ENCODE data around the gene TRAF5.

TRAF5 gene

DNA sequence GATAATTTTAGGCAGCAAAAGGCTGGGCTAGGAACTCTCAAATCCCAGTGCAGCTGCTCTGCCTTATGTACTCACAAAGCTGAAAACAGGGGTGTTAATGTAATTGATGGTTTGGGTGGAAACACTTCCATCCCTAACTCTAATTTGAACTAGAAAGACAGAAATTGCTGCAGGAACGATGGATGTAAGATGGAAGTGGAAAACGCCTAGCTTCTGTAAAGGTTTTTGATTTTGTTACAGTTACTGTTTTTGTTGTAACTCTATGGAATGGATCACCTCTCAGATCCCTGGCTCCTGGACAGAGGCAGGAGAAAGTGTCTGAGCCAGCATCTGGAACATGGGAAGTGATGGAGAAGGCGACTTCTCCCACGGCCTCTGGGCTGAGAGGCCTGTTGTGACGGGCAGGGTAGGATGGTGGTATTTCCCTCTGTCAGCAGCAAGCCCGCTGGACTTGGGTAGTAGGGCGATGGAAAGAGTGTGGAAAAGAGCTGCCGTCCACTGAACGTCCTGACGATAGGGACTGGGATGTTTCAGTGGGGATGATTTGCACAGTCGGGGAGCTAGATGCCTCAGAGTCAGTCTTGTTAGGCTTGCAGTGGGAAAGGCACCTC lies 1.6 kb downstream of the TRAF5 start:
- no peak for DNase-seq

DNA sequence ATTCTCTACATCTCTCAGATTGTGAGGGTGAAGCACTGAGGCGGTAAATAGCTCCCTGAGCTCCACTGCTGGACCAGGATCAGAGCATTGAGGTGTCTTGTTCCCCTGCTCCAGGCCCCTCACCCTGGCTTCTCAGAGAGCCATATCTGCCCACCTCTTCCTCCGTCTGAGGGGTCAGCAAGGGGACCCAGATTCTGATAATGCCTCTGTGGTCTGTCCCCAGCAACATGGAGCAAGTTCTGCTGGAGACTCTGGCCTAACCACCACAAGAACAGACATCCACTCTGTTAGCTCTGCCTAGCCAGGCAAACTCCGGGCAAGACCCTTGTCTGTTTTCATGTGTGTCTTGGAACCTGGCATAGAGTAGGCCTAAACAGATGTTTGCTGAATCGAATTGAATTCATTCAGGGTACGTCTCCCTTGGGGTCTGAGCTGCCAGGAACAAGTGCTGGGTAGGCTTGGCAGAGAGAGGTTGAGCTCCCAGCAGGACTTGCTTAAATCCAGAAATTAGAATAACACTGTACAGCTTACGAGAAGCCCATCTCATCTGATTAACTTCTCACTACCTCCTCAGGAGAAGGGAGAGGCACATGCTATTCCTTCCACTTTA lies 2.3 kb downstream of the TRAF5 start:
- no peak for DNase-seq

DNA sequence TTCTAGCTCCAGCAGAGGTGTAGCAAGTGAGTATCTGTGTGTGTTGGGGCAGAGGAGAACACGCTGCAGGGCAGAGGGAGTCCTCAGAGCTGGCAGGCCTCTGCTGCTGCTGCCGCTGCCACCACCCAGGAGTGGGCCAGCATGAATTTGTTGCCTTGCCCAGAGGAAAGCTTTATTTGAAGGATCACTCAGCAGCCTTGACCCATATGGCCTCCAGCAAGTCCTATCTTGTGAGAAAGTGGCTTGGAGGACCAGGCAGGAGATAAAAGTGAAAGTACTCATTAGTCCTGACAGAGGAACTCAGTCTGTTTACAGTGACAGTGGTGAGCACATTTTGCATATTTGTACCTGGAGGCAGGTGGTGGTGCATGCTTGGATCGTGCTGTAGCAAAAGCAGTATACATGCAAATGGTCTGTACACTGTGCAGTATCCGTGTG lies 3.1 kb downstream of the TRAF5 start:
- no peak for DNase-seq

DNA sequence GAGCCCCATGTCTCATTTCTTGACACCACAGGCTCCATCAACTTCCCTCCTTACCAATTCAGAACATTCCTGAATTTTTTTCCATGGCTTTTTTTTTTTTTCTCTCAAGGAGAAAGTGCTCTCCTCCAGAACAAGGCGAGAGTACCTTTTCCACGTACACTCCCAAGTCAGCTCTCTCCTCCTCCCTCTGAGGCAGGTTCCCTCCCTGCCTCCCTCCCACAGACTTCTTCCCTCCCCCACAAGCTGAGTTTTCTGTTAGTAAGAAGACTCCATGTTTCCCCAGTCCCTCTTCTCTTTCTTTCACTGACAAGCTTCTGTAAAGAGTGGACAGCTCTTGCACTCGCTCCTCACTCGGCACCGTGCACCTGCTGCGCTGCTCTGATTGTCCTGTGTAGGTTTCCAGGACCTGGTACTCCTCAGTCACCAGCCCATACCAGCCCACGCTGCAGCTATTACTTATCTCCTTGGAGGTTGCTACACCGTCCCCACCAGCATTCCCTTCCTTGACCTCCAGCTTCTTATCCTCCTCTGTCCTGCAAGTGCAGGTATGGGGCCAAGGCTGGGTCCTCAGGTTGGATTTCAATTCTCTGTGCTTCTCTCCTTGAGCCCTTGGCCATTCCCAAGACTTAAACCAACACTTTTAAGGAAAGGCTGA lies 3.8 kb downstream of the TRAF5 start:
- DNase-seq: no peak

DNA sequence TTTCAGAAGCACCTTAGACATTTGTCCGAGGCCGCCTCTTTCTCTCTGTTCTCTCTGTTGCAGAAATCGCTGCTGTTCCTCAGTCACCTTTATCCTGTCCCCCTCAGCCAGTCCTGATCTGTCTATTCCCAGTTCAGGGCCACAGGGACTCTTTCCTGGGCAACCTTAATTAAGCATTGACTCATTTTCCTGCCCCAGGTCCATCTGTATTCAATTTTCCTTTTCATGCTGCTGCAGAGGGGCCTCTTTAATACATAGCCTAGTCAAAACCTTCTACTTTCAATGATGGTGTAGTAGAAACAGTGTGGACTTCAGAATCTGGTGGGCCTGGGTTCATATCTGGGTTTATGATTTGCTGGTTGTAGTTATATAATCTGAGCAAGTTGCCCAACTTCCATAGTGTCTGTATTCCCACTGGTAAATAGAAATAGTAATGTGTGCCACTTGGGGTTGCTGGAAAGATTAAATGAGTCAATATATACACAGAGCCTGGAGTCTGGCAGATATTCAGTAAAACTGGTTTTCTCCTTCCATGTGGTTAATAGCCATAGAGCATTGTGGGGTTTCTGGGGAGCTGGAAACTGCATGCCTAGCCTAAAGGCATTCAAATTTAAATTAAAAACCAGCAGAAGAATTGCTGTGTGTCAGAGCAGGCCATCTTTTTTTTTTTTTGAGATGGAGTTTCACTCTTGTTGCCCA lies 4.5 kb downstream of the TRAF5 start:
- no peak for DNase-seq

DNA sequence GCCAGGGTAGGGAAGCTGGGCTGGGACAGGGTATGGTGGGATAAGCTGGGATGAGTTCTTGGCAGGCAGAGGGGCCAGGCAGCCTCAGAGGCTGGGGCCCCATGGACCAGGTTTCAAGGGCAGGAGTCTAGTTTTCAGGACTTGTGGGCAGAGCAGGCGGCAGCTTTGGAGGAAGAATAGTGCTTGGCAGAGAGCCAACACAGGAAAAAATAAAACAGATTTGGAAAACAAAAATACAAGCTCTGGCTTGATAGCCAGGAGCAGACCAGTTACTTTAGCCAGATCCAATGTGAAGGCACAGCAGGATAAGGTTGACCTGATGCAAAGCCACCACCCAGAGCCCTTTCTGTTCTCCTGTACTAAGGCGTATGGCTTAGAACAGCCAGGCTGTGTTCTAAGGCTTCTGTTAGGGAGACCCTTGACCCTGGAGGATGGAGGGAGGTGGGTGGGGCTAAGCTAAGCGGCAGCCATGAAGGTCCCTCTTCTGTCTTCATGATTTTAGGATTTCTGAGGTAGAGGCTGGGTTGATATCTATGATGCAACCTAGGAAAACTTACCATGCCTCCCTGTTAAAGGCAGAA lies 5.5 kb downstream of the TRAF5 start:
- DNase-seq: no peak

DNA sequence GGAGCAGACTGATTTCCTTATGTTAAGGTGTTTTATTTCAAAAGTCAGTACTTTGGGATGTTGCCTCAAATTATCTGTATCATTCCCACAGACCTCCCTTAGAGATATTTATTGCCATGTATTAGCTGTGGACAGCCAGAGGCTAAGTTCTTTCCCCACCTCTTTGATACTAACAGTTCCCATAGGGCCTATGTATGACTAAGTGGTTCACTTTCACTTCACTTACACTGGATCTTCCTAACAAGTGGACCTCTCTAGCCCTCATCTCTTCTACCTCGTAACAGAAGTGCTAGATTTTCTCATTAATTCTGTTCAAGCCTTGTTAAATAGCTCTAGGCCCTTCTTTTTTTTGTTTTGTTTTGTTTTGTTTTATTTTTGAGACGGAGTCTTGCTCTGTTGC lies 6.2 kb downstream of the TRAF5 start:
- no peak for DNase-seq

DNA sequence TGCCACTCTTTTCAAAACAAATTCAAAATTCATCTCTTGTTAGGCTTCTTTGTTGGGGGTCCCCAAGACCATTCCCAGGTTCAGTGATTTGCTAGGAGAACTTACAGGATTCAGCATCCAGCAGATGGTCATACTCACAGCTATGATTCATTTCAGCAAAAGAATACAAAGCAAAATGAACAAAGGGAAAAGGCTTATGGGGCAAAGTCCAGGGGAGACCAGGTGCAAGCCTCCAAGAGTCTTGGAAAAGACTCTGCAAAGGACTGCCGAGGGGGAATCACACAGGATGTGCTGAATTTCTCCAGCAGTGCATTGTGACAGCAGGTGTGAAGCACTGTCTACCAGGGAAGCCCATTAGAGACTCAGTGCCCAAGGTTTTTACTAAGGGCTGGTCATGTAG lies 7.3 kb downstream of the TRAF5 start:
- no peak for DNase-seq

DNA sequence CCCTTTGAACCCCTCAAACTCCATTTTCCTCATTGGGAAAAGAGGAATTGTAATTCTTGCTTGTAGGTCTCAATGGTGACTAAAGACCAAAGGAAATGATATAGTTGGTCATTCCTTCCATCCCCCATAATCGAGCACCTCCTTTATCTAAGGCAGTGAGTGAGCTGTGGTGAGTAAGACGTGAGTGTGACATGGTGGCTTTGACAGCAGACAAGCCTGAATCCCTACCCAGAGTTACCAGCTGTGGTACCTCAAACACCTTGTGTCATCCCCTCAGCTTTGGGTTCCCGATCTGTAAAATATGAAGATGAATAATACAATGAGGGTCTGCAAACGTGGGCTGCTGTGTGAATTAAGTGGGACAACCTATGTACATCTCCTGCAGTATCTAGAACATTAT lies 8.4 kb downstream of the TRAF5 start:
- no peak for DNase-seq

DNA sequence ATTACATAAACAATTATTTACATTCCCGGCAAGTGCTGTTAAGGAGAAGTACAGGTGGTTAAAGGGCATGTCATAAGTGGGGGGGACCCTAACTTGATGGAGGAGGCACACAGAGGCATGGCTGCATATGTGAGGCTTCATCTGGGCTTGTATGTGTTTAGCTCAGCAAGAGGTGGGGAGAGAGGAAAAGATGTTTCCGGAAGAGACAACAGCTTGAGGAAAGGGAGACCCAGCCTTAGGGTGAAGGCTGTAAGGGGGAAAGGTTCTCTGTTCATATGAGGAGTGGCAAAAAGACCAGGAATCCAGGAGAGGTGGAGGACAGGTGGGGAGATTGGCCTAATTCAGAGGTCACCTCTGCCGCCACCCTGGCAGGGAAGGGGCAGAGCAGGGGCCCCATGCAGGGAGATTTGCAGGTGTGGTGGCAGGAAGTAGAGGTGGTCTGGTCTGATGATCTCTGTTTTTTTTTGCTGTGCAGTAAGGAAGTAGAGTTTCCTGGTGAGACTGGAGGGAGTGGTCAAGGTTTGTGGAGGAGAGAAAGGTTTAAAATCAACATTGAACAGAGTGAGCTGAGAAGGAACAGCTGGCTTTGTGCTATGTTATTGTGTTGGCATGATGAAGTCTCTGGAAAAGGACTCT lies 9.0 kb downstream of the TRAF5 start:
- no peak for DNase-seq

DNA sequence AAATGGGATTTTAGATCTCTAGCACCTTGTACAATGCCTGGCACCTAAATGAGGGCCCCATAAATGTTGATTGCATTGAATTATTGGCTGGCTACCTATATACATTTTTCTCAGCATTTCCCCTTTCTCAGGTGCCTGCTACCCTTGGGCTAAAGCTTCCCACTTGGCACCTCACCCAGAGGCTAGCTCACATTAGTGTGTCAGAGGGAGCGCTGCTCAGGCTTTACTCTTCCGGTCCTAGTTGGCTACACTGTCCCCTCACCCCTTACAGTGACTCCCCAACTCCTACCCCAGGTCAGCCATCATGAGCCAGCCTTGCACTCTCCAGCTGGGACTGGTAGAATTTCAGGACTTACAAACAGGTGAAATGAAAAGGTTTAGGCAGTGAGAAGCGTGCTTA lies 9.5 kb downstream of the TRAF5 start:
- DNase-seq: no peak

DNA sequence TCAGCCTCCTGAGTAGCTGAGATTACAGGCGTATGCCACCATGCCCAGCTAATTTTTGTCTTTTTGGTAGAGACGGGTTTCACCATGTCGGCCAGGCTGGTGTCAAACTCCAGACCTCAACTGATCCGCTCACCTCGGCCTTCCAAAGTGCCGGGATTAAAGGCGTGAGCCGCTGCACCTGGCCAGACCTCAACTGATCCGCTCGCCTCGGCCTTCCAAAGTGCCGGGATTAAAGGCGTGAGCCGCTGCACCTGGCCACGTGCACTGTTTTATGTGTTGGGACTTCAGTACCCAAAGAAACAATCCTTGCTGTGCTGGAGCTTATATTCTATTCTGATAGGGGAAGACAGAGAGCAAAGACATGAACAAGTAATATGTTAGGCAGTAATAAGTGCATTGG lies 10.1 kb downstream of the TRAF5 start:
- DNase-seq: no peak

DNA sequence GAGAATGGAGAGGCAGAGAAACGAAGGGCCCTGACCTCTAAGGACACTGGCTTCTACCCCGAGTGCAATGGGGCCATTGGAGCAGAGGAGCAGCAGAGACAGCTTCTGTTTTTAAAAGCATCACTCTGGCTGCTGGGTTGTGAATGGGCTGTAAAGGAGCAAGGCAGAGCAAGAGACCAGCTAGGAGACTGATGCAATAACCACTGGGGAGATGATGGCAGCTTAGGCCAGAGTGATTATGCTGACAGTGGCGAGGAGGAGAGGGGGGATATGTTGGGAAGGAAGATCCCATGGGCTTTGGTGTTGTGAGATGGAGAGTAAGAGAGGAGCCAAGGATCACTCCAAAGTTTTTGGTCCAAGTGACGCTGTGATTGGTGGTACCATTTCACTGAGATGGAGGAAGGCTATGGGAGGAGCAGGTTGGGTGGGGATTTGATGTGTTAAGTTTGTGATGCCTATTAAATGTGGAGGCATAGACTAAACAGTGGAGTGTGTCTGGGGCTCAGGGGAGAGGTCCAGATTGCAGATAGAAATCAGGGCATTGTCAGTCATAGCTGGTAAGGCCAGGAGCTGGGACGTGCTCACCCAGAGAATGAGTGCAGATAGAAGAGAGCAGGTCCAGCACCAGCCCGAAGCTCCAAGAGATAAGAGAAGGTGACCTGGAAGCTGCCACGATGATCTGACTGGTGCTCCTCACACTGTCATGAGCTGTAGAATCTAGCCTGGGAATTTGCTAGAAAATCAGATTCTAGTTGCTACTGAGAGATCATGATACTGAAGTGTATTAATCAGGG lies 11.0 kb downstream of the TRAF5 start:
- DNase-seq: no peak

DNA sequence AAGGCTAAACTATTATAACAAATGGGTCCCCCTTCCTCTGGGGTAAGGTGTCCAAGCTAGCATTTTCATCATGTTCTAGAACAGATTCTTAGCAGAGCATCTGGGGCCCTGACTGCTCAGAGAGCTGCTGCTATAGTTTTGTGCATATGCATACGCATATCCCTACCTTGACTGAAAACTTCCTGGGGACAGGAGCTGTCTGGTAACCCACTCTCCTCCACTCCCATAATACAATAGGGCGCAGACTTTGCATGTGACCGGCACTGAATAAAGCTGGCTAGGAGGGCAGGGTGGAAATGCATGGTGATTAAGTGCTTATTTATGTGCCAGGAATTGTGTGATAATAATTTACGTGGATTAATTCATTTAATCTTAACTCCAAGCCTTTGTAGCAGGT lies 11.6 kb downstream of the TRAF5 start:
- DNase-seq: no peak

DNA sequence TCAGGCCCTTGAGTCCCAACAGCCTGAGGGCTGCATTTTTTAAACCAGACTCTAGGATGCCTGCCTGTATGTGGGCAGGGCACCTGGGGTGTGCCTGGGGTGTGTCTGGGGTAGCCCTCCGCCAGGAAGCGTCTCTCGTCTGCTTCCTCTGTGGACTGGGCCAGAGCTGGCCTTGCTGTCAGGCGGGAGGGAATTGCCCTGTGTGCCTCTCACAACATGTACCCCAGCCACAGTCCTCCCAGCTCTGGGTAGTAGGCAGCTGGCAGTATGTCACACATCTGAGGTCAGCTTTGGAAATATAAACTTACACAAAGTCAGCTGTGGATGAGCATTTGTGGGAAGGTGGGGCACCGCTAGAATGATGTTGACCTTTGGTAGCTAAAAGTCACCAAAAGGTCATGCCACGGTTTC lies 13.0 kb downstream of the TRAF5 start:
- DNase-seq: no peak

DNA sequence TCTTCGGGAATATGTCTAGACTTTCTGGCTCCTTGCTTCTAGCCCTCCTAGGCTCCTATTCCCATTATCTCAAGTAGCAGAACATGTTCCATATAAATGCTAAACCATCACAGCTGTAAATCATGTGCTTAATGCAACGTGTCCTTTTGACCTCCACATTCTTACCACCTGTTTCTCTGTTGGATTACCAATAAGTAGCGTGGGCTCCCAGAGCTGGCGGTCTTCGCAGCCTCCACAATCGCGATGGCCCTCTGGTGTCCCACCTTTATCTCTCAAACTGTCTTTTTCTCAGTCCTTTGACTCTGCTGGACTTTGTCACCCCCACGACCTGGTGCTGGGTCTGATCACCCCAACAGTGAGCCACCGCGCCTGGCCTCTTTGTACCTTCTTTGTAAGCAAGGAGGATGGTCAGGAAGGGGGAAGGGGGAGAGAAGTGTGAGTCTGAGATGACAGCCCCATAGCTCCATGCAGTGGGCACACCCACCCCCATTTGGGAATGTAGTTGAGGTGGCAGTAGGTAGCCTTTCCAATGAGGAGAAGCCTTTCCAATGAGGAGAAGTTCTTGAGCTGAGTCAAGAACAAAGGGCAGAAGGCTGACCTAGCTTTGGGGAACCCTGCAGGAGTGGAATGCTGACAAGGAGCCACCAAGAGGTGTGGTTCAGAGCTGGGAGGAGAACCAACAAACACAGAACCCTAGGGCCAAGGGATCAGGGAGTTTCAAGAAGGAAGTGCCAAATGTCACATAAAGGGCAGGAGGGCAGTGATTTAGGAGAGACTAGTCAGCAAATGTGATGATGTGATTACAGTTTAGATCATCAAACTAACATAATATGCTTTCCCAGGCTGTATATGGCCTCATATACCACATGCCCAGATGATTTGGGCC lies 14.2 kb downstream of the TRAF5 start:
- DNase-seq: no peak

DNA sequence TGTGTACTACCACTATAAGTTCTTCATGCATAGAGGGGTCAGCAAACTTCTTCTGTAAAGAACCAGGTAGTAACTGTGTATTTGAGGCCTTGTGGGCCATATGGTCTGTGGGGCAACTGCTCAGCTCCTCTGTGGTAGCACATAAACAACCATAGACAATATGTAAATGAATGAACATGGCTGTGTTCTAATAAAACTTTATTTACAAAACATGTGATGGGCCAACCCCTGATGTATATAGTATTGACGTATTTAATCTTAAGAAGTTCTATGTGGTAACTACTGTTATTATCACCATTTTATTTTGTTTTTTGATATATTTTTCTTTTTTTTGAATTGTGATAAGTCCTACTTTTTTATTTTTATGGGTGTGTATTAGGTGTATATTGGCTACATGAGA lies 15.4 kb downstream of the TRAF5 start:
- DNase-seq: no peak

DNA sequence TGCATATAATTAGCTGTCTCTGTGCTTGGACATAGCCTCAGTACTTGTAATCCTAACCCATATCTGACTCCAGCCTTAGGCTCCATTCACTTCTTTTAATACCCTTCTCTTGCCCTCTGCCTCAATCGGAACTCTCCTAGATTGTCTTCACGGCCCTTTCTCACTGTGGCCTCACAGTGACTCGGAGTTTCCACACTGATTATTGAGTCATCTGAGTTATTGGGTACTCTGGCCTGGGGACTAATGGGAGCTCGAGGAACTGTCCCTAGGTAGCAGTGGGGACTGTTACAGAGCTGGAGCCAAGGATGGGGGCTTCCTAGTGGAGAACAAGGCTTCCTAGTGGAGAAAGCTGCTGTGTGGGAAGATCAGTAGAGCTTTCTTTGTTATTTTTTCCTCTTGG lies 17.0 kb downstream of the TRAF5 start:
- DNase-seq: no peak

DNA sequence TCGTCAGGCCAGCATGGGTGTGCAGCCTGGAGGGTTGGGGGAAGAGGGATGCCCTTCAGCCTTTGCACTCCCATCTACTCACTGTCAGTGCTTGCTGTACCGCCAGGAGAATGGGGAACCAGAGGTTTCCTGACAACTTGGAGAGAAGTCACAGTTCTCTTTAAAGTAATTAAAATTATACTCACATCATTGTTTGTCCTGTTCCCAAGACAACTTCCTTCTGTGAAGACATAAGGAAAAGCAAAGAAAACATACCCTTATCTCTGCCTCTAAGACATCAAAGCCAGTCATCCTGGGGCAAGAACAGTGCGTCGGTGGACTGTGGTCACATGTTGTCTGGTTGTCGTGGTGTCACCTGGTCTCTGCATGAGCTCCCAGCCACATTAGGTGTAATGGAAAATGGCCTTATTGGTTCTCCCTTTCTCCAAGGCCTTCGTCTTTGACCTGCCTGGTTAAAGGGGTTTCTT lies 17.6 kb downstream of the TRAF5 start:
- DNase-seq: no peak

DNA sequence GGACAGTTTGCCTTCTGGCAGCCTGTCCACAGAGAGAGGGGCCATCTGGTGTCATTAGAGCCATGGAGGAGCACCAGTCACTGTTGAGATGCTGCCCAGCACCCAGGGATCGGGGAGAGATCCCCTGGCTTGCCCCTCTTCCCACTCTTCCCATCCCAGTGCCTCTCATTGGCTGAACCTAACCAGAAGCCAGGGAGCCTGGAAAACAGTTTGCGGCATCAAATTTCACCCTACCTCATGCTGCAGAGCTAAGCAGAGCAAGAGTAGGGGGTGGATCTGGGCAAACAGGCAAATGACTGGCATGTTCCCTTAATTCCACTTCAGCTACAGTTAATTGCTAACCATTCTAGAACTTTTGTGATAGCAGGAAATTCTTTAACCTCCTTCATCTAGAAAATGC lies 19.1 kb downstream of the TRAF5 start:
- DNase-seq: no peak

All from NCI-H226 (cell line).